Astrocyte (in vitro differentiated cells and primary cell): ENCODE measurements around the gene SLC43A3. TPM values are rescaled to one million over a fixed set of nuclear protein-coding genes. Genes with fewer than 3 reads are reported as not detected.

ENCODE experiments used
- DNase-seq: peaks from one replicate; pipeline ENCODE4 v3.0.0-alpha.2; 2010; ENCODE audit warnings: low read depth
- FAIRE-seq: peaks from 2 replicates; lab custom pipeline; 2011; peaks lifted over from hg19 to GRCh38; lab: Jason Lieb, UNC
- H2AFZ ChIP-seq: 2 replicates; pipeline ENCODE4 v1.6.0; 2012; ENCODE audit warnings: low read depth, low read length, inconsistent platforms
- H3K27ac ChIP-seq: 2 replicates; pipeline ENCODE4 v1.5.1; 2011; ENCODE audit warnings: low read depth, low read length, inconsistent platforms
- H3K27me3 ChIP-seq: 2 replicates; pipeline ENCODE4 v1.6.0; 2011; ENCODE audit warnings: low read length, inconsistent platforms; ENCODE audit not compliant: insufficient read depth
- H3K36me3 ChIP-seq: 2 replicates; pipeline ENCODE4 v1.5.1; 2011; ENCODE audit warnings: low read length, inconsistent platforms; ENCODE audit not compliant: insufficient read depth
- H3K4me1 ChIP-seq: 2 replicates; pipeline ENCODE4 v1.5.1; 2011; ENCODE audit warnings: low read length, inconsistent platforms; ENCODE audit not compliant: insufficient read depth
- H3K4me2 ChIP-seq: 2 replicates; pipeline ENCODE4 v1.6.0; 2012; ENCODE audit warnings: low read length, inconsistent platforms
- H3K4me3 ChIP-seq: 2 replicates; pipeline ENCODE4 v1.5.1; 2011; ENCODE audit warnings: low read depth, mild to moderate bottlenecking, low read length, inconsistent platforms; ENCODE audit not compliant: insufficient read depth
- H3K79me2 ChIP-seq: 2 replicates; pipeline ENCODE4 v1.6.0; 2012; ENCODE audit warnings: mild to moderate bottlenecking, low read length, inconsistent platforms; ENCODE audit not compliant: insufficient read depth
- H3K9ac ChIP-seq: 2 replicates; pipeline ENCODE4 v1.6.0; 2012; ENCODE audit warnings: mild to moderate bottlenecking, low read length, inconsistent platforms
- H3K9me3 ChIP-seq: 2 replicates; pipeline ENCODE4 v1.5.1; 2012; ENCODE audit warnings: low read depth, mild to moderate bottlenecking, low read length, inconsistent platforms; ENCODE audit not compliant: insufficient read depth
- H4K20me1 ChIP-seq: 2 replicates; pipeline ENCODE4 v1.6.0; 2012; ENCODE audit warnings: low read length, inconsistent platforms; ENCODE audit not compliant: insufficient read depth
- H3K27ac Mint-ChIP-seq: one replicate; pipeline ENCODE4 v1.8.0; 2021; ENCODE audit warnings: mild to moderate bottlenecking, mixed read lengths; ENCODE audit not compliant: unreplicated experiment
- H3K27me3 Mint-ChIP-seq: one replicate; pipeline ENCODE4 v1.8.0; 2021; ENCODE audit warnings: low read depth, mixed read lengths; ENCODE audit not compliant: unreplicated experiment
- H3K36me3 Mint-ChIP-seq: one replicate; pipeline ENCODE4 v1.8.0; 2021; ENCODE audit warnings: low read depth, mixed read lengths; ENCODE audit not compliant: unreplicated experiment
- H3K4me1 Mint-ChIP-seq: one replicate; pipeline ENCODE4 v1.8.0; 2021; ENCODE audit warnings: low read depth, mixed read lengths; ENCODE audit not compliant: unreplicated experiment
- H3K4me3 Mint-ChIP-seq: one replicate; pipeline ENCODE4 v1.8.0; 2021; ENCODE audit warnings: mild to moderate bottlenecking, moderate library complexity, mixed read lengths; ENCODE audit not compliant: unreplicated experiment
- H3K9me3 Mint-ChIP-seq: one replicate; pipeline ENCODE4 v1.8.0; 2021; ENCODE audit warnings: mild to moderate bottlenecking, mixed read lengths; ENCODE audit not compliant: unreplicated experiment
- EZH2 ChIP-seq: IDR thresholded peaks from 2 replicates; pipeline ENCODE4 v1.6.1; 2012; ENCODE audit warnings: mild to moderate bottlenecking, low read length, inconsistent platforms; ENCODE audit not compliant: insufficient read depth
- total RNA-seq: library from RNA; stranded (reverse); gene quantifications from 2 replicates; pipeline ENCODE4 v1.2.1, GENCODE V29; 2021
- TF ChIP-seq, protein P1 (sequence below): IDR thresholded peaks from 2 replicates; pipeline ENCODE4 v1.5.1; 2011; ENCODE audit warnings: low read depth, mild to moderate bottlenecking, inconsistent platforms, low read length, moderate library complexity; ENCODE audit not compliant: insufficient read depth

Gene SLC43A3
- total RNA-seq, 1 donor from 2014 or later: 16.4 TPM

DNA sequence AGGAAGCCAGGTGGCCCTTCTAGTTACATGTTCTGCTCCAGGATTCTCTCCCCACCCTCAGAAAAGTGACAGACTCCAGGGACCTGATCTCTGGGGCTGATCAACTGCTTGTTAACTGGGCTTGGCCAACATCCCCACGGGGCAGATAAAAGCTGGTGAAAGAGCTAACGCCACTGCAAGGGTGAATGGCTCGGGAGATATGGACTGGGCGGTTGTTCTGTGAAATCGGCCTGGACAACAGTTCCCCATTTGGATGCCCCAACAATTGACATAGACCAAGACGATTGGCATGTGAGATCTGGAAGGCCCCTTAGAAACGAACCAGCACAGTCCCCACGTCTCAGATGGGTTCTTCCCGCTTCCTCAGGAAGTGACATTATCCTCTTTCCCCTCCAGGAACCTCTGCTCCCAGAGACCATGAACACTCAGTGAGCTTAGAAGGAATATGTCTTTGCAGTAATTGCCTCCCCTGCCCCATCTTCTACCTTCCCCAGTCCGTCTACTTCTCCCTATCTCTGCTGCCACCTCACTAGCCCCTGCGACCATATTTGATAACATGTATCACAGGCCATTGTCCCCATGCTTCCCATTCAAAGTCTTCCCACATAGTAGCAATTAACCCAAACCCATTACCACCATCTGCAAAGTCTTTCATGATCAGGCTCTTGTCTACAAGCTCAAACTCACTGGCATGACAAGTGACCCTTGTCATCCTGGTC lies 30.9 kb downstream of the SLC43A3 start:
- Histone ChIP-seq H3K9ac (no peak overlapping the region), H3K36me3 (no peaks in the 10 kb centered on the region), H3K79me2 (no peaks in the 10 kb centered on the region), H3K4me3 (no peak overlapping the region), H3K27me3 (peaks cover 23% of the 10 kb centered on the region), H3K9me3 (peaks cover 2% of the 10 kb centered on the region), H3K4me1 (no peaks in the 10 kb centered on the region), H2AFZ (no peak overlapping the region), H3K4me2 (no peak overlapping the region), H4K20me1 (no peaks in the 10 kb centered on the region), H3K27ac (no peak overlapping the region)
- no peak for DNase-seq
- H3K9me3 Mint-ChIP-seq: no peaks in the 10 kb centered on the region
- H3K27me3 Mint-ChIP-seq: peaks cover 27% of the 10 kb centered on the region
- no peak overlapping the region for H3K27ac Mint-ChIP-seq
- FAIRE-seq: no peak
- no peak overlapping the region for H3K4me3 Mint-ChIP-seq
- TF ChIP-seq, protein P1, sequence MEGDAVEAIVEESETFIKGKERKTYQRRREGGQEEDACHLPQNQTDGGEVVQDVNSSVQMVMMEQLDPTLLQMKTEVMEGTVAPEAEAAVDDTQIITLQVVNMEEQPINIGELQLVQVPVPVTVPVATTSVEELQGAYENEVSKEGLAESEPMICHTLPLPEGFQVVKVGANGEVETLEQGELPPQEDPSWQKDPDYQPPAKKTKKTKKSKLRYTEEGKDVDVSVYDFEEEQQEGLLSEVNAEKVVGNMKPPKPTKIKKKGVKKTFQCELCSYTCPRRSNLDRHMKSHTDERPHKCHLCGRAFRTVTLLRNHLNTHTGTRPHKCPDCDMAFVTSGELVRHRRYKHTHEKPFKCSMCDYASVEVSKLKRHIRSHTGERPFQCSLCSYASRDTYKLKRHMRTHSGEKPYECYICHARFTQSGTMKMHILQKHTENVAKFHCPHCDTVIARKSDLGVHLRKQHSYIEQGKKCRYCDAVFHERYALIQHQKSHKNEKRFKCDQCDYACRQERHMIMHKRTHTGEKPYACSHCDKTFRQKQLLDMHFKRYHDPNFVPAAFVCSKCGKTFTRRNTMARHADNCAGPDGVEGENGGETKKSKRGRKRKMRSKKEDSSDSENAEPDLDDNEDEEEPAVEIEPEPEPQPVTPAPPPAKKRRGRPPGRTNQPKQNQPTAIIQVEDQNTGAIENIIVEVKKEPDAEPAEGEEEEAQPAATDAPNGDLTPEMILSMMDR: no peak
- TF ChIP-seq EZH2: no peak
- H3K36me3 Mint-ChIP-seq: no peaks in the 10 kb centered on the region
- H3K4me1 Mint-ChIP-seq: no peaks in the 10 kb centered on the region

DNA sequence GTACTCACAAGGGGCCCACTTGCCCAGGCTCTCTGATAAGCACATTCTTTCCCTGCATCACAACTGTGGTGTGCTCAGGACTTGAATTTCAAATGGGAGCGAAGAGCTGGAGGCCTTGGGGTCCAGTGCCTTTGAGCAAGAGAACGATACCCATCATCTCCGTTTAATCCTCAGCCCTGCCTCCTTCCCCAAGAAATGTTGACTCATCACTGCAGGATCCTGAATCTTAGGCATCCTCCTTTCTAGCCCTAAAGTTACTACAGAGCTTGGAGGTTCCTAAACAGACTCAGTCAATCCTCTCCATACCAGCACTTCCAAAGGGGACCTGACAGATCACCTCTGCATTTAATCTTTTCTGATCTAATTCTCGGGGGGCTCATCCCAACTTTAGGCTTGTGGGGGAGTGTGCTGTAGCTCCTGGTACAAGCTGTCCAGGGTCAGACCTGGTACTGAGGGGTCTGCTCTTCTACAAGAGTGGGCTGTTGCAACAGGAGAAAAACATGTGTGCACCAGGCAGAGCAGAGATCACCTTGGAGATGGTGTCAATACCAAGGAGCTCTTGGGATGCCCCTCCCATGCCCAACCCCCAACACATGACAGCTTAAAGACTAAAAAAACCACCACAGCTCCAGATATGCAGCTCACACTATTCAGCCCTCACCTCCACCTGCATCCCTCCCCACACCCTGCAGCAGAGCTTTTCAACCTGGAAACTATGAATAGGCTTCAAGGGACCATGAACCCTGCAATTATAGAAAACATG lies 32.5 kb downstream of the SLC43A3 start:
- H3K9ac ChIP-seq: no peak overlapping the region
- H3K27ac Mint-ChIP-seq: no peak overlapping the region
- H3K9me3 ChIP-seq: peaks cover 2% of the 10 kb centered on the region
- no peak overlapping the region for H3K4me3 Mint-ChIP-seq
- FAIRE-seq (no peak), DNase-seq (no peak)
- no peaks in the 10 kb centered on the region for H3K4me1 Mint-ChIP-seq
- no peaks in the 10 kb centered on the region for H3K9me3 Mint-ChIP-seq
- peaks cover 29% of the 10 kb centered on the region for H3K27me3 ChIP-seq
- H3K4me2 ChIP-seq: no peak overlapping the region
- H3K36me3 ChIP-seq: no peaks in the 10 kb centered on the region
- TF ChIP-seq, protein P1: no peak
- TF ChIP-seq EZH2: no peak
- no peaks in the 10 kb centered on the region for H4K20me1 ChIP-seq
- H3K79me2 ChIP-seq: no peaks in the 10 kb centered on the region
- no peak overlapping the region for H2AFZ ChIP-seq
- H3K27me3 Mint-ChIP-seq: peaks cover 42% of the 10 kb centered on the region
- H3K36me3 Mint-ChIP-seq: no peaks in the 10 kb centered on the region
- H3K4me1 ChIP-seq: no peaks in the 10 kb centered on the region
- H3K27ac ChIP-seq: no peak overlapping the region
- no peak overlapping the region for H3K4me3 ChIP-seq

DNA sequence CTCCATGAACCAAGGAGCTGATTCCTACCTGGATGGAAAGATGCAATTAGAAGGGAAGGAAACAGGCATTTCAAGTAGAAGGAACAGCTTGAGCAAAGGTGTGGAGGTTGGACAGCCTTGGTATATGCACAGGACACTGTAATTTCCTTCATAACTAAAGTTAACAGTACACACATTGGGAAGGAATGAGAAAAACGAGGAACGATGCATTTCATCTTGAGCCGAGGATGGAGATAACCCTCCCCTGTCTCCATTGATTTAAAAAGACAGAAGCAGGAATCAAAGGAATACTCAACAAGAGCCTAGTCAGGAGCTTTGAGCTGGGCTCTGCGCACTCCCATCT lies 34.2 kb downstream of the SLC43A3 start:
- TF ChIP-seq, protein P1: no peak
- no peak for TF ChIP-seq EZH2
- no peak overlapping the region for H3K27ac ChIP-seq
- H3K4me1 ChIP-seq: no peaks in the 10 kb centered on the region
- FAIRE-seq: no peak
- no peak overlapping the region for H3K4me3 ChIP-seq
- Mint-ChIP-seq H3K4me1 (no peaks in the 10 kb centered on the region), H3K27ac (no peak overlapping the region), H3K4me3 (no peak overlapping the region), H3K36me3 (no peaks in the 10 kb centered on the region), H3K27me3 (peaks cover 54% of the 10 kb centered on the region), H3K9me3 (no peaks in the 10 kb centered on the region)
- H3K27me3 ChIP-seq: peaks cover 25% of the 10 kb centered on the region
- H3K79me2 ChIP-seq: no peaks in the 10 kb centered on the region
- H3K36me3 ChIP-seq: no peaks in the 10 kb centered on the region
- H3K9ac ChIP-seq: no peak overlapping the region
- DNase-seq: no peak
- no peak overlapping the region for H3K4me2 ChIP-seq
- no peaks in the 10 kb centered on the region for H4K20me1 ChIP-seq
- peaks cover 2% of the 10 kb centered on the region for H3K9me3 ChIP-seq
- no peak overlapping the region for H2AFZ ChIP-seq
